HTERT RPE-1 (cell line): Measurements from ENCODE around the gene TP53BP2.
"Not testable (repeated sequence)": the region's sequence is repeated elsewhere in the genome, so short reads cannot be mapped to it uniquely, and the experiment has no call there.

Experiments used
- in situ Hi-C: fragments of 300-500 bp; cut with MboI; formaldehyde crosslinking; loops from 4 replicates; pipeline ENCODE4 v1.14.3; 2020; ENCODE audit warnings: low sequenced_read_pairs

Gene TP53BP2

DNA sequence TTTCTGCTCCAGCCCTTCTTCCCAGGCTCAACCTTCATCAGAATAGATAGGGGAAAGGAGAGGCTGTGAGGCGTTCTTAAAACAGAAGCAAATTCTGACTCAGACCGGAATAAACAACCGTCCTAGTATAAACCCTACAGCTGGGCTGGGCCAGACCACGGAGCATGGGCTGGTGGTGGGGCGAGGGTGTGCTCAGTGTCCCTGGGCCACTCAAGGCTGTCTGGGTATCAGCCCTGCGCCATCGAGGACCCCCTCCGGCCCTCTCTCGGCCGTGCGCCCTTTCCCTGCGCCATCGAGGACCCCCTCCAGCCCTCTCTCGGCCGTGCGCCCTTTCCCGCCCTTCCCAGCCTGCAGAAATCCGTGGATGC is 97.4 kb downstream of the TP53BP2 start:
- in situ Hi-C loops = no loop called here

DNA sequence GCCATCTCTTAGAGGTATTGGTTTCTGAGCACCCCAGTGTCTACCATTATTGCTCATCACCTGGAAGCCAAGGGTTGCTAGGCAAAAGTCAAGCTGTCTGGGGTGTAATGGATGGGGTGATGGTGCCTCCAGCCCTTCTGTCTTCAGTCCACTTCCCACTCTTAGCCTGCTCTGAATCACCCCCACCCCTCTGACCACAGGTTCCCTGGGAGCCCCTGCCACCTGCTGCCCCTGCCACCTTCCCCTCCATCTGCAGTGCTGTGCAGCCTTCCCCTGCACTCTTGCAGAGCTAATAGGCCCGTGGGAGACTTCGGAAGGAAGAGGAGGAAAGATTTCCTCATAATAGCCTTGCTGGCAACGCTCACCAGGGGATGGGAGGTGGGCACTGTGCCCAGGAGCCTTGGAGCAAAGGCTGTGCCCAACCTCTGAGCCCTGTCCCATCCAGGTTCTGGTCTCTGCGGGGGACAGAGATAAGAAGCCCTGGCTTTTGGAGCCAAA is 97.9 kb downstream of the TP53BP2 start:
- in situ Hi-C loops = no loop called here

DNA sequence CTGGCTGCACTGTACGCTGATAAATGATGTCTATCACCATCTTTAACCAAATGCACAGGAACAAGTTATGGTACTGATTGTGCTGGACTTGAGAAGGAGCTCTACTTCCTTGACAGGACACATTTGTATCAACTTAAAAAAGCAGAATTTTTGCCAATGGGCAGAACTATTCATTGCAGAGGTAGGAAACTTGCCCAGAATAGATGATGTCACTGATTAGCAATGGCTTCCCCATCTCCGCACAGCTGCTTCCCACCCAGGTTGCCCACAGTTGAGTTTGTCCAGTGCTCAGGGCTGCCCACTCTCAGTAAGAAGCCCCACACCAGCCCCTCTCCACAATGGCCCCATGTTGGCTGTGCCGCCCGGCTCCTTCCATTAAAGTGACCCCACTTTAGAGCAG is 100.0 kb downstream of the TP53BP2 start:
- in situ Hi-C loops = no loop called here

DNA sequence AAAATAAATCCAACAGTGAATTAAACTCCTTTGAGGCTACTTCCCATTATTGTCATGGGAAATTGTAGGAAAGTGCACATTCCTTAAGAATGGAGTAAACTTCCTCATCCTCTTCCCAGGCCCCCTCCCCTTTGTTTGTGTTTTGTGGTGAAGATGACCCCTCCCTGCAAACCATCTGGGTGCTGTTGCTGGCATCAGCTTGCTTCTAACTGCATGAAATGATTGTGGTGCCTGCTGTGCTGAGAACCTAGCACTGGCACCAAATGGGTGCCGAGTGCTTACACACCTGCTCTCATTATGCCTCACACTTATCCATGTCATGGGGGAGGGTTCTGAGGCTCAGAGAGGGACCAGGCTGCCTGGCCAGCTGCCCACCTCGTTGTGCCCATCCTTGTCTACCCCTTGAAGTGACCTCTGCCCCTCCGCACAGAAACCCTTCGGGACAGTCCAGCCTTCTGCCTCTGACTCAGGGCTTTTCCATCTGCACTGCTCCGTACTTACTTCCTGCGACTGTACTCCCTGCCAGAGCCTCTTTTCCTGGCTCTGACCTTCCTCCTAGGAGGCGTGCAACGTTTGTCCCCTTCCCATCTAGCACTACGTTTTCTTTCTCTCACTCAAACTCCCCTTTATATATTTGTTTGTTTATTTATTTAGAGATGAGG is 102.8 kb downstream of the TP53BP2 start:
- in situ Hi-C loops = no loop called here

DNA sequence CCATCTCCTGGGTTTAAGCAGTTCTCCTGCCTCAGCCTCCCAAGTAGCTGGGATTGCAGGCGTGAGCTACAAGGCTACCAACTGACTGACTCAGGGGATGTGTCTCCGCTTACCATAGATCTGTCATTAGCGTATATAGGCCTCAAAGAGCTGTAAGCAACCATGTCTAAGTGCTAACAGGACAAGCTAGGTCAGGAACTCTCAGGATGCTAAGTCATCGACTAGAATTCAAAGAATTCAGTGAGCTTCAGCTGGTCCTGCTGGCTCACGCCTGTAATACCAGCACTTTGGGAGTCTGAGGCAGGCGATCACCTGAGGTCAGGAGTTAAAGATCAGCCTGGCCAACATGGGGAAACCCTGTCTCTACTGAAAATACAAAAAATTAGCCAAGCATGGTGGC is 103.9 kb downstream of the TP53BP2 start:
- in situ Hi-C loops = no loop called here

DNA sequence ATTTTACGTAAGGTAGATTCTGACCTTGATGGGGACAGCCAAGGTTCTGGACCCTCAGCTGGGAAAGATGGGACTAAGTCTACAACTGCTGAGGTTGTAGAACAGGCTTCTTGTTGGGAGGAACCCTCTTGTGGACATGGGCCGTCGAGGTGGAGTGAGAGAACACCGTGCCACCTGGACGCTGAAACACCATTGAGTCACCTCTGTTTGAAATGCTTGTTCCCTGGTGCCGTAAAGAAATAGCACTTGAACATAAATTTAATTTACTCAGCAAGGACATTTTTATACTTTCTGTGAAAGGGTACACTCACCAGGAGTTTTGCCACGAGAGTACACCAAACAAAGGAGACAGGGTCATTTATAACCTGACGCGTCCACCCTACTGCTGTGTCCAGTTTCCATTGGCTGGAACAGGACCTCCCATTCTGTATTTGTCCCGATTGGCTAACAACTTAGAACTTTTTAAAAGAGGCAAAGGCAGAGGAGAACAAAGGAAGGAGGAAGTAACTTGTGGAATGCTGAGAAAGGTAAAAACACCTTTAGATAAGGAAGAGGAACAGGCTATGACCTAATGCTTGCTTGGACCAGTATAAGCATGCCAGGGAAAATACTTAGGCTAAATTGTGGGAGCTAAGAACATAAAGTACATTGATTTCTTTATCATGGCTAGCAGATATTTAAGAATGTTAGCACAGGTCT is 105.6 kb downstream of the TP53BP2 start:
- in situ Hi-C loops = not testable (repeated sequence)

DNA sequence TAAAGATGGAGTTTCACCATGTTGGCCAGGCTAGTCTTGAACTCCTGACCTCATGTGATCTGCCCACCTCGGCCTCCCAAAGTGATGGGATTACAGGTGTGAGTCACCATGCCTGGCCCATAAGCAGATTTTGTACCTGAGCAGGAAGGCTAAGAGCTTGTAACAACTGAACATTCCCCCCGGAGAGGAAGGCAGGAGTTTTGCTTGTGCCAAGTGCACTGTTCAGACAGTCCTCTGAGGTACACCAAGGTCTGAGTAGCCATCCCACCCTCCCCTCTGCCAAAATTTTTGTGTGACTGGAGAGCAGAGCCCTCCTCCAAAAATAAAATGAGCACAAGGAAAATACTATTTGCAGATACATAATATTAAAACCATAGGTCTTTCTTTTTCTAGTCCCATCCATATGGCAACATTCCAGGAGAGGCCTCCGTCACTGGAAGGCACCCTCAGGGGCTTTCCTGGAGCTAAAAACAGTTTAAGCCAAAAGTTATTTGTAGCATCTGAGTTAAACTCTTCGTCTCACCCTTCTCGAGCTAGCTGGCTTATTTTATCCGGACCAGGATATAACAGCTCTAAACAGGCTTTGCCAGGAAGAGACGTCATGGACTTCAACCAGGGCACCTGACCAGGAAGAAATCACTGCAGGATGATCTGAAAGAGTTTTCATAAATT is 106.2 kb downstream of the TP53BP2 start:
- in situ Hi-C loops = no loop called here

DNA sequence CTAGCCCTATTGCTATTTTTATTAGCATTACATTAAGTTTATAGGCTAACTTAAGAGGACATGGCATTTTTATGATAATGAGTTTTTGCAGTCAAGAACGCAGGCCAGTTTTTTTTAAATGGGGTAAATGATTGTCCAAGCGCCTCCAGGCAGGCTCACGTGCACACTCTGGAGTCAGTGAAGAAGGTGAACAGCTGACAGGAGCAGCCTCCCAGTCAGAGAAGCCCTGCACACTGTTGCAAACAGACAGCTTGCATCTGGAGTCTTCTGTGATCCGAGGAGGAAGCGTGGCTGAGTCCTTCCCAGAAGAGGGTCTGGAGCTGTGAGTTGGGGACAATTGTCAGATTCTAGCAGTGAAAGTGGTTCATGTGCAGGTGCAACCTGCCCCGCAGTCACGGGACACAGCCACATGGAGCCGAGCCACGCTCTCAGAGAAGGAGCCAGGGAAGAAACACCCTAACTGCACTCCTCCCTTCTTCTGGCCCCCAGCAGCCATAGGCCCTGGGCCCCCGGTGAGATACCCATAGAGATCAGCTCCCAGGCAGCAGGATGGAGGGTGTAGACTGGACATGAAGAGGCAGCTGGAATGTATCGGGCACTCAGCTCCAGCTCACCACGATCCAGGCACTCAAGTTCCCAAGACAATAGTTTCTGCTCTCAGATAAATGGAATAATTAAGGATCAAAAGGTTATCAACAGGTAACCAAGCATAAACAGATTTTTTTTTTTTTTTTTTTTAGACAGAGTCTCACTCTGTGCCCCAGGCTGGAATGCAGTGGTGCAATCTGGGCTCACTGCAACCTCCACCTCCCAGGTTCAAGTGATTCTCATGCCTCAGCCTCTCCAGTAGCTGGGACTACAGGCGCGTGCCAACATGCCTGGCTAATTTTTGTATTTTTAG is 107.0 kb downstream of the TP53BP2 start:
- in situ Hi-C loops = no loop called here

DNA sequence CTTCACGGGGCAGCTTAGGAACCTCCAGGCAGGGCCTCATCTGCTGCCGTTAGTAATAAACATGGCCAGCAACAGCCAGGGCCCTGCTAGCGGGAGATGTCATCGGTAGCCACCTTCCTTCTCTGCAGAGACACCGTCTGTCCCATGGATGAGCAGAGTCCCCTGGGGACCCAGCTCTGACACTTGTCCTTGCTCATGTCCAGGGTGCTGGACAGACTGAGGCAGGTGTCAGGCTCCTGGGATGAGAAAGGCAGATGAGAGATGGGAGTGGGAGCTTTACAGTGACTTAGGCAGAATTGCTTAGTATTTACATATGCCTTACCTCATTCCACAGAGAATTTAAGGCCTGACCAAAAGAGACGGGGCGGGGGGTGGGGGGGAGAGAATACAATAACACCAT is 108.4 kb downstream of the TP53BP2 start:
- in situ Hi-C loops = no loop called here

DNA sequence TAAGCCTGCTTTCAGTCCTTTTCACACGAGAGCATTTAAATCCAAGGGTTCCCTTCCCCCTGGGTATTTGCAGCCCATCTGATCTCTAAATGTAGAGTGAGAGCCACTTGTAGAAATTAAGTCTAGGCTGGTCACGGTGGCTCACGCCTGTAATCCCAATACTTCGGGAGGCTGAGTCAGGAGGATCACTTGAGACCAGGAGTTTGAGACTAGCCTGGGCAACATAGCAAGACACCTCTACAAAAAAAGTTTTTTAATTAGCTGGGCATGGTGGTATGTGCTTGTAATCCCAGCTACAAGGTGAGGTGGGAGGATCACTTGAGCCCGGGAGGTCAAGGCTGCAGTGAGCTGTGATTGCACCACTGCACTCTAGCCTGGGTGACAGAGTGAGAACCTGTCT is 109.1 kb downstream of the TP53BP2 start:
- in situ Hi-C loops = not testable (repeated sequence)

DNA sequence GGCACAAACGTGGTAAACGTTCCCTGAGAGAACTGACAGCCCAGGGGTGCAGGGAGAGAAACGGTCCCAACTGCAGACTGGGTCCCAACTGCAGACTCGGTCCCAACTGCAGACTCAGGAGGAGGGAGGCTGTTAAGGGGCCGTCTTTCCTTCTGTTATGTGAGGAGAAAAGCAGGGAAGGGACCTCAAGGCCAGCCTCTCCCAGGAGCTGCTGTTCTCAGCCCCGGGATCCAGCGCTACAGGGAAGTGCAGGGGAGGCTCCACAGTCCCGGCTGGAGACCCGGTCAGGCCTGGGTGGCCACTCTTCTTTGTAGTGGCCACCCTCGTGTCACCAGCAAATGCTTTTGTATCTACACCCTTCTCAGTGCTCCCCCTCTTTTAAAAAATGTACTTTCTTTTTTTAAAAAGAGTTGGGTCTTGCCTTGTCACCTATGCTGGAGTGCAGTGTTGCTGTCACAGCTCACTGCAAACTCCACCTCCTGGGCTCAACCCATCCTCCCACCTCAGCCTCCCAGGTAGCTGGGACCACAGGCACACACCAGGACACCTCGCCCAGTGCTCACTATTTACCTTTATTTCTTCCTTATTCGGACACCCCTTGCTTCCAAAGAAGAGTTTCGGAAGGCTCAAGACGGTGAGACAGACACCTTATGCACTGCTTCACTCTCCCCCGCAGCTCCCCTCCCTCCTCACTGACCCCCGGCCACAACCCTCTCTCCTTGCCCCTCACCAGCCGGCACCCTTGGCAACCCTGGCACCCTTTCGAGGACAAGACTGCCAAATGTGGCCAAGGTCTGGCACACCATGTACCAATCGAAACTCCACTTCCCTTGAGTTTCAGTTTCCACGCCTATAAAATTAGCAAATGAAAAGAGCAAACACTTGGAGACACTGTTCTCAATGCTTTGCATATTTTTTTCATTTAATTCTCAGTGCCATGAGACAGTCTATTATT is 111.6 kb downstream of the TP53BP2 start:
- in situ Hi-C loops = no loop called here

DNA sequence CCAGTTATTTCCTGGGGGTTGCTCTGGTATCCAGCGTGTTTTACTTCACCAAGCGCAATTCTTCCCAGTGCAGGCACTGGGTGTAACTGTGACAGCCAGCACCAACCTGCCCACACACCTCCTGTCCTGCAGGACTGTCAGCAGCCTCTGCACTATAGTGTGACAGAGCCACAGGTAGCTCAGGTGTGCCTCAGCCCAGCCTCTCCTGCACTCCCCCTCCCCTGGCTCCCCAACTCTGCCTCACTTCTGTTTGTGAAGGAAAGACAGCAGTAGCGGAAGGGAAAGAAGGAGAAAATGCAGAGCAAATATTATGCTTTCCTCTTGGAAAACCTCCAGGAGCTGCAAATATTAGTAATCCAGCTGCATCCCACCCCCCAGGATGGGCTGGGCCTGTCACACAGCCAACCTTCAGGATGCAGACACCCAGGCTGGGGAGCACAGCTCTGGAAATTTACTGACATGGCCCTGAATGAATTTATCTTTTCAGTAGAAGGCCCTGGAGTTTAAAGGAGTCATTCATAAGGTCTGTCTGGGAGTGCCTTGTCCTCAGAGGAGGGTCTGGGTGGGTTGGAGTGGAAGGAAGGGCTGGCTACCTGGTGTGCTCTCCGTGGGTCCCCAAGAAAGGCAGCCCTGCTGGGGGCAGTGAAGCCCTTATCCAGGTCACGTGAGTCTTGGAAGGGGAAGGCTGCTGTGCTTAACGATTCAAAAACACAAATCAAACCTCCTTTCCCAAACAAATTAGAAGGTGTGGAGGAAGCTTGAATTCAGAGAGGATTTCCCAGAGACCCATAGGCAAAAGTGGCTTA is 112.6 kb downstream of the TP53BP2 start:
- in situ Hi-C loops = no loop called here

DNA sequence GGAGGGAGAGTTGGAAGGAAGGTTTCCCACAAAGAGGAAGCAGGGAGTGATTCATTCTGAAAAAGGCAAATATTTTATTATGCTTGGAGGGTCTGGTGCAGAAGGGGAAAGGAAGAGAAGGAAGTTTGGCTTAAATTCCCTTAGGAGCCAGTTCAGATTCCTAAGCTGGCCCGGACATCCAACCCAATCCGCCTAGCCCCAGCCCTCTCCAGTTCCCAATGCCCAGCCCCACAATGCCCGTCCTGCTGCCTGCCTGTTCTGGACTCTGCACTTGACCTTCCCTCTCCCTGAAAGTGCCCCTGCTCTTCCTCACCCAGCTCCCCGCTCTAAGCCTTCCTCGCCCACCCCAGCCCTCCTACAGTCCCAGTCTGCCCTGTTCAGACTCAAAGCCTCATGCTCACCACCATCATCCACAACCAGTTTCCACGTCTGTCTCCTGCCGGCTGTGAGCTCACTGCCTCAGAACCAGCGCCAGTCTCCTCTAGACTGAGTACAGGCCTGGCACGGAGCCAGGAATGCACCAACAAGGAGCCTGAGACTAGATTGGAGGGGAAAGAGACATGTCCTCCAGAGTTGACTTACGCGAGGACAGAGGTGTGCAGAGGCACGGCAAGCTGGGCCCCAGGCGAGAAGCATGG is 114.5 kb downstream of the TP53BP2 start:
- in situ Hi-C loops = no loop called here

DNA sequence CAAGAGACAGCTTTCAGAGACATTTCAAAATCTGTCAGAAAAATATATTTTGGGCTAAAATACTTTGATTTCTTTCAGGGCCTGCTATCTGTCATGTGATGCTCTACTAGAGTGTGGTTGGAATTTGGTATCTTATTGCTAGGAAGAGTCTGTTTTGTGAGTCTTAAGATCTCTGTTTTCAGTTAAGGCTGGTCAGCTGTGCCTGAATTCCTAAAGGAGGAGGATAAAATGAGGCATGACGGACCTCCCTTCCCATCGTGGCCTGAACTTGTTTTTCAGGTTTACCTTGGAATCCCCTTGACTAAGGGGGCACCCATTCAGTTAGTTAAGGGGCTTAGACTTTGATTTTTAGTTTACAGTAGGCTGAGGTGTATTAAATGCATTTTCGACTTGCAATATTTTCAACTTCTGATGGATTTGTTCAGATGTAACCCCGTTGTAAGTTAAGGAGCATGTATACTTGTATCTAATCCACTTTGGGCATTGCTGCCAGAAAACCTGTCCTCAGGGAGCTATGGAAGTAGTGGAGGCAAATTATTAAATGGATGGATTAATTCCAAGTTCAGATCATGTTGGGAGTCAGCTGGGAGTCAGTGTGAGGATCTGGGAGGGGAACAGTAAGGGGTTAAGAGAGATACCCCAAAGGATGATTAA is 115.1 kb downstream of the TP53BP2 start:
- in situ Hi-C loops = no loop called here

DNA sequence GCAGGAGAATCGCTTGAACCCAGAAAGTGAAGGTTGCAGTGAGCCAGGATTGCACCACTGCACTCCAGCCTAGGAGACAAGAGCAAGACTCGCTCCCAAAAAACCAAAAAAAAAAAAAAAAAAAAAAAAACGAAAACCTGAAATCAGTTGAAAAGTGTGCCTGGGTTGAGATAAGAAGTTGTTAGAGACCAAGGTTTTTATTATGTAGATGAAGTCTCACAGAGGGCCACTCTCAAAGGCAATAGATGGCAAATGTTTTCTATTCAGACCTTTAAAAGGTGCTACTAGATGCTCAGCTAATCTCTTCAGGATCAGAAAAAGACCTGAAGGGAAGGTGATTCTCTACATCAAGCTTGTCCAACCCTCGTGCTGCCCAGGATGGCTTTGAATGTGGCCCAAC is 115.8 kb downstream of the TP53BP2 start:
- in situ Hi-C loops = no loop called here
